CMK (cell line): ENCODE results near the gene ITGBL1.

Experiments used
- DNase-seq: peaks from one replicate; pipeline ENCODE4 v3.0.0-alpha.2; 2010; ENCODE audit warnings: low read depth

The ITGBL1 gene, protein sequence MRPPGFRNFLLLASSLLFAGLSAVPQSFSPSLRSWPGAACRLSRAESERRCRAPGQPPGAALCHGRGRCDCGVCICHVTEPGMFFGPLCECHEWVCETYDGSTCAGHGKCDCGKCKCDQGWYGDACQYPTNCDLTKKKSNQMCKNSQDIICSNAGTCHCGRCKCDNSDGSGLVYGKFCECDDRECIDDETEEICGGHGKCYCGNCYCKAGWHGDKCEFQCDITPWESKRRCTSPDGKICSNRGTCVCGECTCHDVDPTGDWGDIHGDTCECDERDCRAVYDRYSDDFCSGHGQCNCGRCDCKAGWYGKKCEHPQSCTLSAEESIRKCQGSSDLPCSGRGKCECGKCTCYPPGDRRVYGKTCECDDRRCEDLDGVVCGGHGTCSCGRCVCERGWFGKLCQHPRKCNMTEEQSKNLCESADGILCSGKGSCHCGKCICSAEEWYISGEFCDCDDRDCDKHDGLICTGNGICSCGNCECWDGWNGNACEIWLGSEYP

DNA sequence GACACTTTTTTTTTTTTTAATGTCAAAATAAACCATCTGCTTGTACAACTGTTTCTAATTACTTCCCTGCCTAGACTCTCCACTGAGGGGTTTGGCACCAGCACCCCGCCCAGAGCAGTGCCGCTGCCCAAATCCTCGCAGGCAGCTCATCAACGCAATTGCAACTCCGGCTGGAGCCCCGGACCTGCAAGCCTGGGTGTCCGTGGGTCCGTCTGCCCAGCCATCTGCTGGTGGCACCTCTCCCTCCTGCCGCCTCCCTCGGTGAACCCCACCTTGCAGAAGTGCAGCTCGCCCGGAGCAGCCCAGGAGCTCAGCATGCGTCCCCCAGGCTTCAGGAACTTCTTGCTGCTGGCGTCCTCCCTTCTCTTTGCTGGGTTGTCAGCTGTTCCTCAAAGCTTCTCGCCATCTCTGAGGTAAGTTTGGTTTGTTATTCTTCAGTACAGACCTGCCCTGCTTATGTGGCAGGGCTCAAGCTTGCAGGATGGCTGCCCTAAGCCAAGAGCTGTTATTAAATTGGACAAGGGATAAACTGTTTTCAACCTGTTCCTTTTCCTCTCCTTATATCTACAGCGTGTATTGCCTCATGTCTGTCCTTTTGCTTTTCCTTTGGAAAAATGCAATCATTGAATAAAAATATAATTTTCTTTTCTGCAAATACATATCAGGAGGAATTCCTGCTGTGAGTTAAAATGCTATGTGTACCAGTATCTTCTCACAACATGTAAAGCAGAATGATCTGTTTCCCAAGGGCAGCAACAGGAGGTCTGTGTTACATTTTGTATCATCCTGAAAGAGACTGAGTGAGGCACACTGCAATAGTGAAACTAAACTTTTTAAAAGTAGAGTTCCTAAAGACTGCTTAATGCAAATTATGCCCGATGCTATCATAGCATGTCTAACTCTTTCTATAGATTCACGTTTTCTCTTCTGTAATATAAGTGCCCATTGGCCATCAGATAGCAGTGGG, at the start of gene ITGBL1:
Gene ITGBL1, plus strand, starts transcription at position 157 of the 967 bp plus-strand sequence. Its CDS starts 159 bp downstream, at position 316.
- DNase-seq, result no peak

DNA sequence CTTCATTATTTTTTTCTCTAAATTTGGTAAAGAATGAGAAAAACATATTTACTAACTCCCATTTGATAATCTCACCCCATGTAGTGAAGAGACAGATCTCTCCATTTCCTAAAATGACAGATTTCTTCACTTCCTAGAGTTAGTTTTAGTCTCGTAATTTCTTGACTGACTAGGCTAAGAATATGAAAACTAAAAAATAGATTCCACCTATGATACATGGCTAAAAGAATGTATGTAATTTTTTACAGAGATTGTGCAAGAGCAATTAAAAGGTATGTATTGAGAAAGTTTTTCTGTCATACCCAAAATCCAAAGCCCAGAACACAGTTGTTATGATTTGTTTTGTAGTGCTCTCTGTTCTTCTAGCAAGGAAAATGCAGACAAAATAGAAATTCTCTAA, 45.7 kb upstream of the ITGBL1 start:
- no peak for DNase-seq

DNA sequence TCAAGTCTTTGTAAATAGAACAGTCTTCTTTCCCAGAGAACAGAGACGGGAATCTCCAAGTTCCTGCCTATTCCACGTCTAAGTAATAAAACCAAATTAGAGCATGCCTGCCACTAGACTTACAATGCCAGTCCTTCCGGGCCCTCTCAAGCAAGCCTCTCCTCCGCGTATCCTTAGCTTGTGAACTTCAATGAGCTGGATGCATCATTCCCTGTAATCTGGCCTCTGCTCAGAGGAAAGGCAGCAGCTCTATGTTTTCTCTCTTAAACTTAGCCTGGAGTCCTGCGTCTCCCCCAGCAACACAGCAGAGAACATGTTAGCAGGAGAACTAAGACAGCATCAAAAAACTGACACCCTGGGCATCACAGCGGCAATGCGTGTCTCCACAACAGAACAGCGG, 44.3 kb upstream of the ITGBL1 start:
- no peak for DNase-seq

DNA sequence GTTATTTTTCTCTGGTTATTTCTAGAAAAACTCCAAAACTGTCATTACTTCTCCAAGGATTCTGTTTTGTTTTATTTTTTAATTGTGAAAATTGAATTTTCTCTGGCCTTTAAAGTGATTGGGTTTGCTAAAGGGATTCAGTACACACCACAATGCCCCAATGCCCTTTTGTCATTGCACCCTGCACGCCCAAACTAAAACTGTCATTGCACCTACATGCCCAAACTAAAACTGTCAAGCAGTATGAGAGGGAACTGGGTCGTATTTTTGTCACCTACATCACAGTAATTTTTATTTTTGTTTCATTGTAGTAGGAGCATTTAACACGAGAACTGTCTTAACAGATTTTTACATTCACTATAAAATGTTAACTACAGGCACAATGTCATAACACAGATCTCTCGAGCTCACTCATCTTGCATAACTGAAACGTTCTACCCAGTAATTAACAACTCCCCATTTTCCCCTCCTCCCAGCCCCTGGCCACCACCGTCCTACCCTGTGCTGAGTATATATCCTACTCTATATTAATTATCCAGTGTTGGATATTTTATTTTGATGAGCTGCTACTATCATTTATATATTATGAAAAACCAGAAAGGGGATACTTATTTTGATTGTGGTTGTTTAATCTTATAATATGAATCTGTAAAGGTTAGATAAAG, 43.4 kb upstream of the ITGBL1 start:
- no peak for DNase-seq

DNA sequence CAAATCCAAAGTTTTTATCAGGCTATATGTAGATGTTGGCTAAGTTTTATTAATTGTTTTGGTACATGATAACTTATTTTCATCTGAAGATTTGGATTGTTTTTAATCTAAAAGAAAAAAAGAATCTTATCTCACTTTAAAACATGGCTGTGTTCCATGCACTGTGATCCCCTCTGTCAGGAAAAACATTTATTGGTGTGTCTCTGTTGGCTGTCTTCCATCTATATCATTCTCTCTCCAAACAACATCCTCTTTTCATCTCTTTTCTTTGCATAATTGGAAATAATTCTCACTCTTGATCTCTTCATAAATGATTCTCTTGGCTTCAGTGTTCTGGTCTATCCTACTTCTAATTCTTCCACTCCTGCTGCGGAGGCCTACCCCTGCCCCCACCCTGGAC, 40.4 kb upstream of the ITGBL1 start:
- DNase-seq, result no peak

DNA sequence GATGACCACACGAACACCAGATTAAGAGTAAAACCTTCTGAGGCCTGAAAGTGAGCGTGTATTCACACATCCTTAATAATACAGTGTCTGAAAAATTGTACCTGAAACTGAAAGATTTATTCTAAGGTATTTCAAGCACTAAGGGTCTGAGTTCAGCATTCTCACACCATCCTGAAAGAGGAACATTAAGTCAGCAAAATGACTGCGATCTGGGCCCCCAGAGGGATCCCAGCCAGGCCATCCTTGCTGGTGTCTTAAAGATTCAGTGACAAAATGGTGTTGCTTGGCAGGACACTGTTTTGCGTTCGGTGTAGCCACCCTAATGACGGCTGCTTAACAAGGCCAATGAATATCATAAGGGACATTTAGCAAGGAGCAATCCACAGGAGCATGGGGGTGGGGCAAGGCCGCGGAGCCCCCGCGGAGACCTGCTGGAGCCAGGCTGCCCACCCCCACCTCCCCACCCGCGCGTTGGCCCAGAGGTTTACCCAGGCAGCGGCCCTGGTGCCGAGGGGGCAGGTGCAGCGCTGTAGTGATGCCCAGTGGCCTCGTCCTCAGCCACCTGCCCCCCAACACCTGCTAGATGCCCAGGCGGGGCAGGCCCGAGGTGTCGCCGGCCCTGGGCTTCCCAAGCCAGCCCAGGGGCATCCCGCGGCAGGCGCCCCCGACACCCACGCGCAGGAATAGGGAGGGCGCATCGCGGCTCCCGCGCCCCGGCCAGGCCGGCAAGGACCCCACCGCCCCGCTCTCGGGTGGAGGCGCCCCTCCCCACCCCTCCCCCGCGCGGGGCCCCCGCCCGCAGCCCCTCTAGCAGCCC, 36.9 kb upstream of the ITGBL1 start:
- DNase-seq, result no peak

DNA sequence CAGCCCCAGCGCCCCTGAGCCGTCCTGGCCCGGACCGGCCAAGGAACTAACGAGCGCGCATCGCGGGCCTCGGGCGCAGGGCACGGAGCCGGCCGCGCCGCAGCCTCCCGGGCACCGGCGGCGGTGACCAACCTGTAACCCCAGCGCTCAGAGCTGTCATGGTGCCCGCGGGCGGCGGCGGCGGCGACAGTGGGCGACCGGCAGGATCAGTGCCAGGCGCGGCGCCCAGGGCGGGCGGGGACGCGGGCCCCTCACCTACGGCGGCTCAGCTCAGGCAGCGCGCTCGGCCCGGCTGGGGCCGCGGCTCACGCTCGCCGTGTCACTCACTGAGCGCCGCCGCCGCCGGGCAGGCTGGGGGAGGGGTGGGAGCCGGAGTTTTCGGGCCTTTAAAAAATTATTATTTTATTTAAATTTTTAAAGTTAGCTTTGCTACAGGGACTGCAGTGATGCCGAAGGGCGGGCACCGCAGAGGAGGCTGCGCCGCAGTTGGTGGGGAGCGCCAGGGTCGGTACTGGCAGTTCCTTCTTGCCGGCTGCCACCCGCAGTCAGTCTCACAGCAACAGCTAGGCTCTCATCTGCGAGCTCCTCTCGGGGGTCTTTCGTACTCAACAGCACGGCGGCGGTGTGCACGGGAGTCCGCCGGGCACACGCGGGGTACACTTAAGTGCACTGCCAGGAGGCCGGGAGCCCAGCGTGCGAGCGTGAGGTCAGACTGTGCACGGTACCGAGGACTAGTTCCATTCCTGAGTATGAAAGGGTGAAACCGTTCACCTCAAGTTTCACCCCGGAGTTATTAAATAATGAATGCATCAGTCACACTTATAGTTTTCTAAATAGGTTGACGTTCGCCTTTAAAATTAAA, 36.1 kb upstream of the ITGBL1 start, which contains the start of gene NALCN:
Gene NALCN, minus strand, starts transcription at position 328 of the 862 bp plus-strand sequence. CDS start 17,382 bp downstream, outside the sequence.
- DNase-seq, result no peak

DNA sequence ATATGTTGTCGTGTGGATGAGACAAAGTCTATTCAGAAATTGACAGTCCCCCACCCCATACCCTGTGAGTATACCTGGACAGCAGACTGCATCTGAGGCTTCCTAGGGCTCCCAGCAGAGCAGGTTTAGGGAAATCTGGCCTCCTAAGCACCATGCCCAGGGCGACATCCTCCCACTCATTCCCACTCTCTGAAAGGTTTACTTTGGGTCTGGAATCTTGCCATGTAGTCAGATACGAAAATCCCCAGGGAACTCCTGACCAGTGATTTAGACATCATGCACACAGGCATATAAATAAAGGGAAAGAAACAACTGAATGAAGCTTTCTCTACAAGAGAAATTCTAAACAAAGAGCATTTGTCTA, 35.5 kb upstream of the ITGBL1 start:
- no peak for DNase-seq

DNA sequence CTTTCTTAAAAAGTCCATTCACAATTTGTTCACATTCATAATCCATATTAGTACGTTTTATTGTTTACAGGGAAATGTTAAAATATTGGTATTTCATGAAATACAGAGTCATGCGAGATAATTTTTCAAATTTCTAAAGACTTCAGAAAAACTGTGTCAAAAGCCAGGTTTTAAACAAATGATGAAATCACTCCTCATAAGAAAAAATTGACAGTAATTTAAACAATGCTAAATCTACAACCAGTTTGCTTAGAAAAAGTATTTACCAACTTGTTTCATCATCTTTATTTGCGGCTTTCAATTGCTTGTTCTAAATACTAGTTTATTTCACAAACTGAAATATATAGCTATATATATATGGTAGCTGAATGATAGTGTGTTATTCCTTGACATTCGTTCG, 35.0 kb upstream of the ITGBL1 start:
- no peak for DNase-seq

DNA sequence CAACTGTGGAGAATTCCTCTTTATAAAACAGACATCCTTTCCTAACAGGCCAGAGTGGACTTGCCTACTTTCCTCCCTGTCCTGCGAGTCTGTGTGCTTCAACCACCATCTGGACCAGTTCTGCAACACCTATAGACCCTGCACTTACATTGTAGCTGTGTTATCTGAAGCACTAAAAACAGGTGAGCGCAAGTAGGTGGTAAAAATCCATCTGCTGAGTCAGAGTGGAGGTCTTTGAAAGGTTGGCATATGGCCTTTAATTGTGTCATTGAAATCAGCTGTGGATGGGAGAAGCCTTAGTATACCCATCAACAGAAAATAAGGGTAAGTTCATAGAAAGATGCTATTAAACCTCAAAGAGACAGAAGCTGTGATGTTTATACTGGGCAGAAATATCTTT, 28.6 kb upstream of the ITGBL1 start:
- no peak for DNase-seq

DNA sequence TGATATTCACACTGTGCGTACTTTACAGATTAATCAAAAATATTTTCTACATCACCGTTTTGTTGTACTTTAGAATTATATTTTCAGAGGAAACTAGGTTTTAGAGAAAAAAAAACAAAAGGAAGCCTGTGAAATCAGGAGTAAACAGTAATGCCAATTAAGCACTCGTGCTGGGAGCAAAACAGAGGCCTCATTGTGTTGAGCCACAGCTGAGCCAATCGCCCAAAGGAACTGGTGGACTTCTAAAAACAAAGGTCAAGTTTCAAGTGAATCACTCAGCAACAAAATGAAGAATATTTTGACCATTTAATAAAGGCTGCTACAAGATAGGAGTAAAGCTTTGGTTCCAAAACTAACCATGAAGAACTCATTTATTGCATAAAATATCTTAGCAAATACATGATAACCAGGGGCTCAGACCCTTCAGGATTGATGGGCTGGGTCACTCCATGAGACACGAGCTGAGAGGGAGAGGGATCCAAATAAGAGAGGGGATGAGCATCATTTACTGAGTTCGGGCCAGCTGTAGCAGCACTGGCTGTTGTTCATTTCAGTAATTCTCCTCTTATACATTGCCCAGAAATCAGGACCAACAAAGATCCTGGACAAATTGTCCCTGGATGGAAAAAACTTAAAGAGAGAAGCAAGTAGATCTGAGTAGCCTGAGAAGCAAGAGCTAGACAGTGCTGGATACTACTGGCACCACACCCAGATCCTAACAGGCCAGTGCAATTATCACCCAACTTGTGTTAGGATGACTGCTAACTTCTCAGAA, 27.9 kb upstream of the ITGBL1 start:
- no peak for DNase-seq

DNA sequence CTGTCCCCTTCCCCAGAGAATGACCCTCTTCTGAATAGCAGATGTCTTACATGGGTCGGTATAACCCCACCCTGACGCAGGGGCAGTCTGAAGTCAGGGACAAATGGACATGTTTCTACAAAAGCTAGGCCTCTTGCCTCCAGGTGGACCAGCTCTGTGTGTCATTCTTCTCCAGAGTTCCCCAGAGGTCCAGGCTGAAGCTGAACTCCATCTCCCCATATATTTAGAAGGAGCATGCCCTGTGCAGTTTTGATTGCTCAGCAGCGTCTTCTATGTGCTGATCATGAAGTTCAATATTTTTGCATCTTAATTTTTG, 27.4 kb upstream of the ITGBL1 start:
- DNase-seq, result no peak

DNA sequence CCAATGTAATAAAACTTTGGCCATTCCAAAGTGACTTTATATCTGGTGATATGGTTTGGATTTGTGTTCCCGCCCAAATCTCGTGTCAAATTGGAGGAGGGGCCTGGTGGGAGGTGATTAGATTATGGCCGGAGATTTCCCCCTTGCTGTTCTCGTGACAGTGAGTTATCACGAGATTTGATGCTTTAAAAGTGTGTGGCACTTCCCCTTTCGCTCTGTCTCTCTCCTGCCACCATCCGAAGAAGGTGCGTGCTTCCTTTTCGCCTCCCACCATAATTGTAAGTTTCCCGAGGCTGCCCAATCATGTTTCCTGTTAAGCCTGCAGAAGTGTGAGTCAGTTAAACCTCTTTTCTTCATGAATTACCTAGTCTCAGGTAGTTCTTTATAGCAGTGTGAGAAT, 26.9 kb upstream of the ITGBL1 start:
- no peak for DNase-seq

DNA sequence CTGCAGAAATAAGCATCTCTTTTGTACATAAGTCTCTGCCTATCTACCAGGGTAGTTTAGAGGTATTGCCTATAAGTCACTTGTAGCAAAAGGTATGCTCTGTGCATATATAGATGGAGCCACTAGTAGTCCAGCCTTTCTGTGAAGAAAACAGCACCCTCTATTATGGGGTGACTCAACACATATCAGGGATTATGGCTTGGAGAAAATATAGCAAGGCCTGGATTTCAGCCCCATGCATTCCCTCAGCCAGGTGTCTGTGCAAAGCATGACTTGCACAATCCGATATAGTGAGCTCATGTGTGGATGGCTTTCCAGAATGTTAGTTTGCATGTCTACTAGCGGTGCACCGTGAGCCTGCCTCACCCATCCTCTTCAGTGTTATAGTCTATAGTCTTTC, 22.7 kb upstream of the ITGBL1 start:
- no peak for DNase-seq

DNA sequence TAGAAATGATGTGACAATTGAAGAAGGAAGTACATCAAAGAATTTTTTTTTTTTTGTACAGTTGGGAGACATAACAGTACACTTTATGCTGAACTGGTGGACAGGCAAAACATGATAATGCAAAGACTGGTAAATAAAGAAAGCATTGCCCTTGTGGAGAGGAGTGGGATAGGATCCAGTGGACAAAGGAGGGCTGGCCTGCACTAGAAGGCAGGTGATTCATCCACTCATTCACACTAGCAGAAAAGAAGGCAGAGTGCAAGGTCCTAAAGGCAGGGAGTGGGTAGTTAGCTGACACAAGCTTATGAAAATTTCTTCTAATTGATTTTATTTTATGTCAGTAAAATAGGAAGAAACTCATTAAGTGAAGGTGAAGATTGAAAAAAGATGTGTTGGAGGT, 18.6 kb upstream of the ITGBL1 start:
- no peak for DNase-seq

DNA sequence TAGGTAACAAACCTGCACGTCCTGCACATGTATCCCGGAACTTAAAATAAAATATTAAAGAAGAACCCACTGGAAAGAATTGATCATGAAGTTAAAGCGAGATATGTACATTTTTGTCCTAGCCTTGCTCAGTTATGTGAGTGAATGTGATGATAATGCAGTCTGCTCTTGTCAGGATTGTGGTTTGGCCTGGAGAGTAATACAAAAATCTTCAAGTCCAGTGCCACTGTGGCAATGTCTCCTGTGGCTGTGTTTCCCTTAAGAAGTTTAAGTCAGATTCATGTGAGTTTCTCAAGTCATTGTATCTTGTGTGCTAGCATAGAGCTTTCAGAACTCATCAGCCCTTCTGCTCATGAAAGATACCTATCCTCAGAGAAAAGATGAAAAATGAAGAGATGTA, 18.0 kb upstream of the ITGBL1 start:
- no peak for DNase-seq

DNA sequence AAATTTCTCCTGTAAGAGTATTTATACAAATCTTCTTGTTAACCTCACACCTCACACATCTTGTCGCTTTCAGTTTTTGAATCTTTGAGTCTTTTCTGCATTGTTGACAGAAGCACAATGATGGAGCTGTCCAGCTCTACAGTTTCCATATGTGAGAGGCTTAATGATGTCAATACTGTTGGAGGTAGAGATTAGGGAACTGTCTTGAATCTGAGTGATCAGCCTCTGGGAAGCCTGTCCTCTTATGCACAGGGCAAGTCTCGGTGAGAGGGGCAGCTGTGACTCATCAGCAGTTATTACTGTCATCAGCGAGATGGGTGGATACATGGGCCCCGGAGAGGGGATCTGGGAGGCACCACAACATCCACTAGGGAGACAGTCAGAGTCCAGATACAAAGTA, 4.6 kb upstream of the ITGBL1 start:
- no peak for DNase-seq

DNA sequence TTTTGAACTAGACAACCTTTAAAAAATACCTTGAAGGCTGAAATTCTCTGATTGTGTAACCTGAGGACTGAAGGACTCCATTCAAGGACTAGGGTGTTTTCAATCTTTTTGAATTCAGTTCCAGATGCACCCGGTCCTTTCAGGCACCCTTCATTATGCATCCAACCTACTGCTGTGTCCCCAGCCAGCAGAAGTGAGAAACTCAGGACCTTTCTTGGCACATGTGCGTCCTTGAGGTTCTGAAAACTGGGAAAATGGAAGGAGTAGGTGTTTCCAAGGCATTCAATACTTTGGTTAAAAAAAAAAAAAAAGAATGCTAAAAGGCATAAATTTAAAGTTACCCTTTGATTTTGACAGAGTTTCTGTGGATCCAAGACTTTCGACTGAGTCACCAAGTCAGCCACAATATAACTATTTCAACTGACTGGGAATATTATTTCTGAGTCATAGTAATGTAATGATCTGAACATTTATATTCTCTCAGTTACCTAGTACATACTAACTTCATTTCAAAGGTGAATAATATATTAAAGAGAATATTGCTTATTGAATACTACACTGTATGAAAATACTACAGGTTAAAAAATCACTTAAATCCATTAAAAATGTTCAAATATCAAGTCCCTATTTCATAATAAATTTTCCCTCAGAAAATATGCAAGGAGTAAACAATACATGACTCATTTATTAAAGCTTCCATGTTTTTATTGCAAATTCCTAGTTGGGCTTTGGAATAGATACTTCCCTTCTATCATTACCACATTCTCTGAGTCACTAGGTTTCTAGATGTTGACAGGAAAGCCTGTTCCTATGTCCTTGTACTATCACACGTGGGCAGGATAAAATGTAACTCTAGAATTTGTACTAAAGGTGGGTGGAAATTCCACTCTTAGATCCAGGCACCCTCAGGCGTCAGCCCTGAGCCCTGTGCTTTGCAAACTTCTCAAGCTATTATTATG, 2.4 kb upstream of the ITGBL1 start:
- DNase-seq, result no peak

DNA sequence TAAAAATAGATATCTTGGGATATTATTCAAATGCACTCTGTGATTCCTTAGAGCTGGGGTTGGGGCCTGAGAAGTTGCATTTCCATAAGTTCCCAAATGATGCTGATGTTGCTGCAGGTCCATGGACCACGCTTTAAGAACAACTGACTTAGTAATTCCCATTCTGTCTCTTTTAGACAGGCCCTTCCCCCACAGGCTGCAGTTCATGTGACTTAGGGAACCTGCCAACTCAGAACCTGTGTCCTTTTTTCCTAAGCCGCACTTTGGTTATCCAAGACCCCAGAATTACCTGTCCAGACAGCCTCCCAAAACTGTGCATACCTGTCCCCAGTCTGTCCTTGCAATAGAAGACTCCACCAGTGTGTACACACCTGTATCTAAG, 1.7 kb upstream of the ITGBL1 start:
- no peak for DNase-seq
